GM13976 (cell line): ENCODE measurements around the gene MS4A1.

Experiments
- DNase-seq: peaks from one replicate; pipeline ENCODE4 v3.0.0; 2012; ENCODE audit warnings: low spot score
- CTCF ChIP-seq: IDR thresholded peaks from 2 replicates; pipeline ENCODE4 v1.5.1; 2012; ENCODE audit warnings: borderline replicate concordance, mild to moderate bottlenecking; ENCODE audit not compliant: insufficient read depth; ENCODE audit errors: extremely low read depth, missing control alignments, control extremely low read depth
- in situ Hi-C: fragments of 300-500 bp; cut with MboI; formaldehyde crosslinking; loops from one replicate; pipeline ENCODE4 v1.12.0; 2022; ENCODE audit warnings: low sequenced_read_pairs, mixed read lengths, inconsistent platforms; ENCODE audit not compliant: unreplicated experiment

Gene MS4A1

DNA sequence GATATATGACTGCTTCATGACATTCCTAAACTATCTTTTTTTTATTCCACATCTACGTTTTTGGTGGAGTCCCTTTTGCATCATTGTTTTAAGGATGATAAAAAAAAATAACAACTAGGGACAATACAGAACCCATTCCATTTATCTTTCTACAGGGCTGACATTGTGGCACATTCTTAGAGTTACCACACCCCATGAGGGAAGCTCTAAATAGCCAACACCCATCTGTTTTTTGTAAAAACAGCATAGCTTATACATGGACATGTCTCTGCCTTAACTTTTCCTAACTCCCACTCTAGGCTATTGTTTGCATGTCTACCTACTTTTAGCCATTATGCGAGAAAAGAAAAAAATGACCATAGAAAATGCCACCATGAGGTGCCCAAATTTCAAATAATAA lies 13.2 kb downstream of the MS4A1 start:
- in situ Hi-C loops: loop anchor here (25.0 kb wide), 1 partner anchor 657 kb away; the partner anchor contains the start of gene MRPL16
- TF ChIP-seq CTCF: no peak
- DNase-seq: no peak

DNA sequence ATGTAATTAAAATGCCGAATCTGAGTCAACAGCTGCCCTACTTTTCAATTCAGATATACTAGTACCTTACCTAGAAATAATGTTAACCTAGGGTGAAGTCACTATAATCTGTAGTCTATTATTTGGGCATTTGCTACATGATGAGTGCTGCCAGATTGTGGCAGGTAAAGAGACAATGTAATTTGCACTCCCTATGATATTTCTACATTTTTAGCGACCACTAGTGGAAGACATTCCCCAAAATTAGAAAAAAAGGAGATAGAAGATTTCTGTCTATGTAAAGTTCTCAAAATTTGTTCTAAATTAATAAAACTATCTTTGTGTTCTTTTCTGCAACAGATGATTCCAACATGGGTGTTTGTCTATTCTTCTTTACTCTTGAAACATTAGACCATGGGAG lies 14.1 kb downstream of the MS4A1 start:
- DNase-seq: no peak
- in situ Hi-C loops: loop anchor here (25.0 kb wide), 1 partner anchor 657 kb away; the partner anchor contains the start of gene MRPL16
- TF ChIP-seq CTCF: no peak

GRCh38 chr11:60477035-60477445 lies 21.4 kb downstream of the MS4A1 start:
- no peak for TF ChIP-seq CTCF
- in situ Hi-C loops: loop anchor here (25.0 kb wide), 1 partner anchor 215 kb away; no protein-coding TSS in a partner anchor
- no peak for DNase-seq

DNA sequence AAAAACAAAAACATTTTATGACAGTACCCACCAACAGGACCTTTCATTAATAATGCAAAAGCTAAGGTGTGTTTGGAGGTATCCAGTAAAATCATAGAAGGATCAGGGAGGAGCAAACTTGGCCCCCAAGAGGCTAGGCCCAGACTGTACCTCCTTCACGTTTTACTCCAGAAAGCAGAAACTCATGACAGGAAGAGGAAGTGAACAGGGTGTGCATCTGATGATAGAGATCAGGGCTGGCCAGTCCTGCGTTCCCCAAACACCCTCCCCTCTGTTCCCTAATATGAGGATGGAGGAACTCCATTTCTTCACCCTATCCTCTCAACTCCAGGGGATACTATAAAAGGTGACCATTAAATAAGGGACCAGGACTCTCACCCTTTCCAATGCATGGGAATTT lies 26.7 kb downstream of the MS4A1 start:
- TF ChIP-seq CTCF: no peak
- no peak for DNase-seq
- in situ Hi-C loops: loop anchor here (10.0 to 25.0 kb wide), 3 partner anchors 118 to 220 kb away; no protein-coding TSS in a partner anchor

GRCh38 chr11:60485987-60486386 lies 30.3 kb downstream of the MS4A1 start:
- in situ Hi-C loops: loop anchor here (10.0 to 25.0 kb wide), 3 partner anchors 121 to 224 kb away; no protein-coding TSS in a partner anchor
- peak; percentile 86 for TF ChIP-seq CTCF
- DNase-seq: peak; percentile 87

DNA sequence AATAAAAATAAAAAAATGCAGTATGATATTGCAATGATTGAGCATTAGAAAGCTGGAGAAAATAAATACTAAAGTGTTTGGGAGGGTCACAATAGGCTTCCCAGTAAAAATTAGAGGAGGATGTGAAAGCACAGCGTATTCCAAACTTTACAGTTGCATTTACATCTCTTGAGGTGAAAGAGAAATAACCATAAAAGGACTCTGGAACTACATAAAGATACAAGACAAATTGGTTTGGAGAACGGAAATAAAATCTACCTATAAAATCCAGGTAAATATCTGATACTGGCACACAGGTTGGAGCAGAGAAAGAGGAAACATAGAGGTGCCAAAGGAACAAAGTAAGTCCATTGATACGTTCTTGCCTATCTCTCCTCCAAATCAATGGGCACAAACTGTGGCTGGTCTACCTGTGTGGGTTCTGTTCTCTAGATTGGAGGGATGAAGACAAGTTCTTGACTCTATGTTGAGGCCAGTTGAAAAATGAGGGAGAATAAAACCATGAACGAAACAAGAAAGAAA lies 36.9 kb downstream of the MS4A1 start, which contains the start of gene MS4A12:
Gene MS4A12, plus strand, starts transcription at position 291 of the 522 bp plus-strand sequence. CDS start 4,541 bp downstream, outside the sequence.
- TF ChIP-seq CTCF: no peak
- in situ Hi-C loops: loop anchor here (10.0 to 25.0 kb wide), 2 partner anchors 142 to 230 kb away; no protein-coding TSS in a partner anchor
- DNase-seq: no peak
